ENCODE results near the gene NCMAP.

DNA sequence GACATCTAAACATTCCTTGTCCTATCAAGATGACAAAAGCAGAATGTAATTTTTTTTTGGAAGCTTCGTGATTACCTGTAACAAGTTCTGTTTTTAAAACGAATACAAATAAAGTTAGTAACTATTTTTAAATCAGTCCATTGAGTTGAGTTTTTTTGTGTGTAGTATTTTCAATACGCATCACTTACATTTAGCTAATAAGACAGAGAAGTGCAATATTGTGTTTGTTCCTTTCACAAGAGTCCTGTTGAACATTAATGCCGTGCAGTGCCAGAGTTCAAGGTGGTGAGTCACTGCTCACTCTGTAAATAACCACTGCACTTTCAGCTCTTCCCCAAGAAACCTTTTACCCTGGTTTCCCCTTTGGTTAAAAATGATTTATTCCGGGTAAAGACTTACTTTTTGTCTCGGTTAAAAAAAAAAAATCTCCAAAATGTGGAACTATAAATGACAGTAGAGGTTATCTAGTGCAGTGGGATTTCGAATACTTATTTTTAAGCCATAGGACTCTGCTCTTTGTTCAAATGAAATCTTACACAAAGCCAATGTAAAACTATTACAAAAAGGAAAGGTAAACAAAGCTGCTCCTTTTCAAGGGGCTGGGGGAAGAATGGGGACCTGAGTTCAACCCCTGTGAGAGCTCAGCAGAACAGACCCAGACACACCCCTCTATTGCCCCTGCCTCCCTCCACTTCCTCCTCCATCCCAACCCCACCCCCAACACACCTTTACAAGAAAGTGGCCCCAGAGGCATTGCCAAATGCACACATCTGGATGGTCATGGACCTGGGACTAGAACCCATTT is 14.8 kb upstream of the NCMAP start:
- TF ChIP-seq, protein P1, sequence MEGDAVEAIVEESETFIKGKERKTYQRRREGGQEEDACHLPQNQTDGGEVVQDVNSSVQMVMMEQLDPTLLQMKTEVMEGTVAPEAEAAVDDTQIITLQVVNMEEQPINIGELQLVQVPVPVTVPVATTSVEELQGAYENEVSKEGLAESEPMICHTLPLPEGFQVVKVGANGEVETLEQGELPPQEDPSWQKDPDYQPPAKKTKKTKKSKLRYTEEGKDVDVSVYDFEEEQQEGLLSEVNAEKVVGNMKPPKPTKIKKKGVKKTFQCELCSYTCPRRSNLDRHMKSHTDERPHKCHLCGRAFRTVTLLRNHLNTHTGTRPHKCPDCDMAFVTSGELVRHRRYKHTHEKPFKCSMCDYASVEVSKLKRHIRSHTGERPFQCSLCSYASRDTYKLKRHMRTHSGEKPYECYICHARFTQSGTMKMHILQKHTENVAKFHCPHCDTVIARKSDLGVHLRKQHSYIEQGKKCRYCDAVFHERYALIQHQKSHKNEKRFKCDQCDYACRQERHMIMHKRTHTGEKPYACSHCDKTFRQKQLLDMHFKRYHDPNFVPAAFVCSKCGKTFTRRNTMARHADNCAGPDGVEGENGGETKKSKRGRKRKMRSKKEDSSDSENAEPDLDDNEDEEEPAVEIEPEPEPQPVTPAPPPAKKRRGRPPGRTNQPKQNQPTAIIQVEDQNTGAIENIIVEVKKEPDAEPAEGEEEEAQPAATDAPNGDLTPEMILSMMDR (IDR thresholded peaks at IDR 0.05): no peak
- TF ChIP-seq POLR2AphosphoS5 (IDR thresholded peaks at IDR 0.05) (peak in 1 of 4 donors; percentile 21), POLR2A (IDR thresholded peaks at IDR 0.05) (no peak)

All from sigmoid colon (tissue), 4 donors.